OCI-LY7 (cell line): ENCODE data around the gene TESK1.

ENCODE experiments used
- EZH2phosphoT487 ChIP-seq: fragments of 200-600 bp; sonication (generic); IDR thresholded peaks from 2 replicates; pipeline ENCODE4 v1.6.1; 2018; ENCODE audit warnings: low read depth, borderline replicate concordance, mild to moderate bottlenecking, mixed run types, antibody characterized with exemption, low read length, moderate library complexity, mixed read lengths
- TF ChIP-seq, protein P1 (sequence below): fragments of 200-600 bp; sonication (generic); conservative IDR thresholded peaks from 2 replicates; pipeline ENCODE4 v1.5.1; 2014; ENCODE audit warnings: mild to moderate bottlenecking, antibody characterized with exemption, low read length, moderate library complexity, mixed read lengths

DNA sequence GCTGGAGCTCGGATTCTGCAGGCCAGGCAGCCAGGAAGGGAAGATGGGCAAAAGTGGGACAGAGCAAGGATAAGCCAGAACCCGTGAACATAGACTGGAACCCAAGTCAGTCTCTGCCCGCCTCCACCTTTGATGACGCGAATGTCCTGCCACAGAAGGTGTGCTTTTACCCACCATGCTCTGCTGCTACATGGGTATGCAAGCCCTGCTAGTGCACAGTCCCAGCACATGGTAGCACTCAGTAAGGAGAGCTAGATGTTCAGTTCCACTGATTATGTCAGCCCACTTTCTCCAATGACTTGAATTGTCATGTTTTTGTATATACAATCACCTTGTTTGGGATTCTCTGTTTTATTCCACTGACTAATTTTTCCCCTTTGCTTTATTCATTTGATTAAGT lies 24.5 kb downstream of the TESK1 start:
- TF ChIP-seq, protein P1, sequence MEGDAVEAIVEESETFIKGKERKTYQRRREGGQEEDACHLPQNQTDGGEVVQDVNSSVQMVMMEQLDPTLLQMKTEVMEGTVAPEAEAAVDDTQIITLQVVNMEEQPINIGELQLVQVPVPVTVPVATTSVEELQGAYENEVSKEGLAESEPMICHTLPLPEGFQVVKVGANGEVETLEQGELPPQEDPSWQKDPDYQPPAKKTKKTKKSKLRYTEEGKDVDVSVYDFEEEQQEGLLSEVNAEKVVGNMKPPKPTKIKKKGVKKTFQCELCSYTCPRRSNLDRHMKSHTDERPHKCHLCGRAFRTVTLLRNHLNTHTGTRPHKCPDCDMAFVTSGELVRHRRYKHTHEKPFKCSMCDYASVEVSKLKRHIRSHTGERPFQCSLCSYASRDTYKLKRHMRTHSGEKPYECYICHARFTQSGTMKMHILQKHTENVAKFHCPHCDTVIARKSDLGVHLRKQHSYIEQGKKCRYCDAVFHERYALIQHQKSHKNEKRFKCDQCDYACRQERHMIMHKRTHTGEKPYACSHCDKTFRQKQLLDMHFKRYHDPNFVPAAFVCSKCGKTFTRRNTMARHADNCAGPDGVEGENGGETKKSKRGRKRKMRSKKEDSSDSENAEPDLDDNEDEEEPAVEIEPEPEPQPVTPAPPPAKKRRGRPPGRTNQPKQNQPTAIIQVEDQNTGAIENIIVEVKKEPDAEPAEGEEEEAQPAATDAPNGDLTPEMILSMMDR: no peak
- no peak for TF ChIP-seq EZH2phosphoT487
